ENCODE results near the gene TPRKB.

DNA sequence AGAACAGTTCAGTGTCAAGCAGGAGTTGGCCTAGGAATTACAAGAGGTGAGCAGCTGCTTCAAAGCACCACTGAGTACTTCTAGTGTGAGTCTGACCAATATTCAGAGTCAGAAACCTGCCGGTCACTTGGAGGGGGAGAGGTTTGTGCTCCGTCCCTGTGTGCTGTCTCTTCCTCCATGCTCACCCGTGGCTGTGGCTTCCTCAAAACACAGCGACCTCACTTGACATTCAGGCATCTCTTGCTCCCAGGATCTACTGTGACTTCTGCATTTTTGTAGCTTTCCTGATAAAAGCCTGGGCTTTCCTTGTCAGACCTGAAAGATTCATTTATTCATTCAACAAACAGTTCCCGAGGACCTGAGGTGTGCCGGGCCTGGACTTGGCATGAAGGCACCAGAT, 32.9 kb downstream of the TPRKB start:
- no peak for TF ChIP-seq POLR2A (IDR thresholded peaks at IDR 0.05)
- TF ChIP-seq EP300 (IDR thresholded peaks at IDR 0.05): no peak
- no peak for TF ChIP-seq CTCF (IDR thresholded peaks at IDR 0.05)

Data from stomach (tissue), 4 donors.